Endothelial cell (in vitro differentiated cells): ENCODE data around the gene PEX10. TPM values are rescaled to one million over a fixed set of nuclear protein-coding genes. Genes with fewer than 3 reads are reported as not detected.

Source experiments
- DNase-seq: peaks from one replicate; pipeline ENCODE4 v3.0.0; 2021; ENCODE audit warnings: low spot score
- H3K27ac Mint-ChIP-seq: one replicate; pipeline ENCODE4 v1.8.0; 2021; ENCODE audit warnings: mixed read lengths, inconsistent platforms; ENCODE audit not compliant: unreplicated experiment
- H3K27me3 Mint-ChIP-seq: one replicate; pipeline ENCODE4 v1.8.0; 2021; ENCODE audit warnings: mild to moderate bottlenecking, moderate library complexity, mixed read lengths, inconsistent platforms; ENCODE audit not compliant: unreplicated experiment
- H3K36me3 Mint-ChIP-seq: one replicate; pipeline ENCODE4 v1.8.0; 2021; ENCODE audit warnings: mild to moderate bottlenecking, low read depth, mixed read lengths, inconsistent platforms; ENCODE audit not compliant: unreplicated experiment
- H3K4me1 Mint-ChIP-seq: one replicate; pipeline ENCODE4 v1.8.0; 2021; ENCODE audit warnings: mild to moderate bottlenecking, mixed read lengths, inconsistent platforms; ENCODE audit not compliant: unreplicated experiment
- H3K4me3 Mint-ChIP-seq: one replicate; pipeline ENCODE4 v1.8.0; 2021; ENCODE audit warnings: mild to moderate bottlenecking, mixed read lengths, inconsistent platforms; ENCODE audit not compliant: unreplicated experiment
- H3K9me3 Mint-ChIP-seq: one replicate; pipeline ENCODE4 v1.8.0; 2021; ENCODE audit warnings: mixed read lengths, inconsistent platforms; ENCODE audit not compliant: unreplicated experiment
- total RNA-seq: library from RNA; stranded (reverse); fragmentation: NEBNext Ultra II Directional; extraction: Animal tissue kit (Norgen Biotek cat#: 25700); gene quantifications from one replicate; pipeline ENCODE4 v1.2.1, GENCODE V29; 2021; ENCODE audit not compliant: unreplicated experiment
- TF ChIP-seq, protein P1 (sequence below): fragments of 200-600 bp; sonication (generic); IDR thresholded peaks from one replicate; pipeline ENCODE4 v1.5.0; 2021; ENCODE audit warnings: antibody characterized with exemption; ENCODE audit not compliant: unreplicated experiment

PEX10 gene
- total RNA-seq, 1 donor from 2014 or later, result 25.4 TPM

DNA sequence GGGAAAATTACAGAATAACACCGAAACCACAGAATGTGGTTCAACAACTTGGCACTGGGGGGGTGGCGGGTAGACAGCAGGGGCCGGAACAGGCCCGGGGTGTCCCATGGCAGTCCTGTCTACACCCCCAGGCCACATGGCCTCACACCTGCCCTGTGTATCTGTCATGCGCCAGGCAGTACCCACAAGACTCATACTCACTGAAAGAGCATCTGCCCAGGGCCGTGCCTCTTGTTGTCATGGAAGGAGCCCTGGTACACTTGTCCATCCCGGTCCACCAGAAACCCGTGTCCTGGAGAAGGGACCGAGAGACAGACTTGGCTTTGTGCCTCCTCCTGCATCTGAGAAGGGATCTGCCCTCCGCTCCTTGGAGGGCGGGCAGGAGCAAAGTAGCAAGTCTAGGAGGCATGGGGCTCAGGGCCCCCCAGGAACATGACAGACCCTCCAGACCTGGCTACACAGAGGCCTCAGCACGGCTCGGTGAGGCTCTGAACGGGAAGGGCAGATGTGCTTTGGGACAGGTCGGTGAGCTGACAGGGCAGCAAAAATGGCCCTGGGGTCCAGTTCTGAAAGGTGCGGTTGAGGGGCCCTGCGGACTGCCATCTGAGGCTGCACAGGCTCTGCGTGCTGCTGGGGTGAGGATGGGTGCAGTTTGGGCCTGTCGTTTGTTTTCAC is 26.6 kb downstream of the PEX10 start:
- Mint-ChIP-seq H3K4me3 (no peak overlapping the region), H3K4me1 (no peaks in the 10 kb centered on the region), H3K27me3 (peaks cover 3% of the 10 kb centered on the region), H3K9me3 (no peaks in the 10 kb centered on the region), H3K36me3 (peaks cover 3% of the 10 kb centered on the region), H3K27ac (no peak overlapping the region)
- no peak for DNase-seq
- TF ChIP-seq, protein P1, sequence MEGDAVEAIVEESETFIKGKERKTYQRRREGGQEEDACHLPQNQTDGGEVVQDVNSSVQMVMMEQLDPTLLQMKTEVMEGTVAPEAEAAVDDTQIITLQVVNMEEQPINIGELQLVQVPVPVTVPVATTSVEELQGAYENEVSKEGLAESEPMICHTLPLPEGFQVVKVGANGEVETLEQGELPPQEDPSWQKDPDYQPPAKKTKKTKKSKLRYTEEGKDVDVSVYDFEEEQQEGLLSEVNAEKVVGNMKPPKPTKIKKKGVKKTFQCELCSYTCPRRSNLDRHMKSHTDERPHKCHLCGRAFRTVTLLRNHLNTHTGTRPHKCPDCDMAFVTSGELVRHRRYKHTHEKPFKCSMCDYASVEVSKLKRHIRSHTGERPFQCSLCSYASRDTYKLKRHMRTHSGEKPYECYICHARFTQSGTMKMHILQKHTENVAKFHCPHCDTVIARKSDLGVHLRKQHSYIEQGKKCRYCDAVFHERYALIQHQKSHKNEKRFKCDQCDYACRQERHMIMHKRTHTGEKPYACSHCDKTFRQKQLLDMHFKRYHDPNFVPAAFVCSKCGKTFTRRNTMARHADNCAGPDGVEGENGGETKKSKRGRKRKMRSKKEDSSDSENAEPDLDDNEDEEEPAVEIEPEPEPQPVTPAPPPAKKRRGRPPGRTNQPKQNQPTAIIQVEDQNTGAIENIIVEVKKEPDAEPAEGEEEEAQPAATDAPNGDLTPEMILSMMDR, result no peak

DNA sequence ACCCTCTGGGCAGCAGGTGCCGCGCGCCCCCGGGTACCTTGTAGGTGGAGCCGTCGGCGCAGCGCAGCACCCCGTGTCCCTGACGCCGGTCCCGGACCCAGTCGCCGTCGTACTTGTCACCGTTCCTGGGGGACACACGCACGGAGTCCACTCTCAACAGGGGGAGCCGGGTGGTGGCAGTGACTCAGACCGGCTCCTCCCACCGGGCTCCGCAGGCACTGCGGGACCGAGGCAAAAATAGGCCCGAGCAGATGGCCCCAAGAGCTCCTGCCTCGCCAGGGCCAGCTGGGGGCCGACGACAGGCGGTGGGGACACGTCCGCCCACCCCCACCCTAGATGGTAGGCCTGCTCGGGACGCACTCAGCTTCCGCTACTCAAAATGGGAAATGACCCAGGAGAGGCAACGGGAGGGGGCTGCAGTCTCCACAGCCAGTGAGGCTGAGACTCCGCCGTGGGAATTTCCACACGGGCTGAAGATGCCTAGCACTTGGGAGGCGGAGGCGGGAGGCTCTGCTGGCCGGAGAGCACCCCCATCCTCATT is 27.4 kb downstream of the PEX10 start:
- Mint-ChIP-seq H3K27ac (no peak overlapping the region), H3K4me3 (no peak overlapping the region), H3K36me3 (peaks cover 3% of the 10 kb centered on the region), H3K4me1 (no peaks in the 10 kb centered on the region), H3K9me3 (no peaks in the 10 kb centered on the region), H3K27me3 (peaks cover 3% of the 10 kb centered on the region)
- TF ChIP-seq, protein P1, result no peak
- no peak for DNase-seq

DNA sequence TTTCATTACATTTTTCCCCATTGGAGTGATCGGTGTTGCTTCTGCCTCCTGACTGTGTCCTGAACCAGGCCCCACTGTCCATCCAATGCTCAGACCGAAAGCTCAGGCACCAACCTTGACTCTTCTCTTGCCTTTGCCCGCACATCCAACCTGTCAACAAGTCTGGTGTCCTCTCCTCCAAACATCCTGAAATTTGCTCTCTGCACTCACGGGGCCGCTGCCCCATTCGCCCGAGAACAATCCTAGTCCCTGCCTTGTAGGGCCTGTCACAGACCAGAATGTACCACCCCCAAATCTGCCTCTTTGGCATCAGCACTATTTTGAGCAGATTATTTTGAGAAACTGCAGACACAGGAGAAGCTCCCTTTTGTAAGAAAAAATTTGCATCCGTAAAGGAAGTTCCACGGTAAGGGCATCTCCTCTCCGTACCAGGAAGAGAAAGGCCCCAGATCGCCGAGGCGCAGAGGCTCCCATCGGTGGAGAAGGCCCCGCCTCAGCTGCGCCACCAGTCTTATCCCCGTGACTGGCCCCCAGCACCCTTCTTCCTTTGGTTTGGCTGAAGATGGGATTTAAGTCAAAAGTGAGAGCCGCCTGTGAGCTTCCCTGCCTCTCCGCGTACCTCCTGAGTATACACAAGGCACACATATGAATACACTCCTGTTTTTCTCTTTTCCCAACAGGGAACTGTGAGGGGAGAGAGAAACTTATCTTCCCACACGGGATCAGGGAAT is 28.1 kb downstream of the PEX10 start:
- H3K36me3 Mint-ChIP-seq, result peaks cover 3% of the 10 kb centered on the region
- no peaks in the 10 kb centered on the region for H3K9me3 Mint-ChIP-seq
- H3K4me3 Mint-ChIP-seq, result no peak overlapping the region
- DNase-seq, result no peak
- TF ChIP-seq, protein P1, result no peak
- H3K27me3 Mint-ChIP-seq, result peaks cover 3% of the 10 kb centered on the region
- H3K4me1 Mint-ChIP-seq, result no peaks in the 10 kb centered on the region
- H3K27ac Mint-ChIP-seq, result no peak overlapping the region

DNA sequence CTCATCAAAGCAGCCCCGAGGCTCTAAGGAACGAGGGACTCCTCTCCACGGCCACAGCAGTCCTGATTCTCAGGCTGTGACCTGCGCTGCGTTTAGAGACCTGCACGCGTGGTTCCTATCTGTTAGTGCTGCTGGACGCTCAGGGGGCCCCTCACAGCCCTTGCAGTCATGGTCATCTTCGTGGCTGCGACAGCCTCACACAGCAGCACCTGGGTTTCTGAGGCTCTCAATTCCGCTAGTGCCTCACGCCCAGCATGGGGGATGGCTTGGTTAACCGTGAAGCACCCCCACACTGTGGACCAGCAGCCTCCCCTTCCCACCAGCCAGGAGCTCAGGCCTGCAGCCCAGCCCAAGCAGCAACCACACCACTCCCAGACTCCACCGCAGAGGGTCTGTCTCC is 28.8 kb downstream of the PEX10 start:
- Mint-ChIP-seq H3K9me3 (no peaks in the 10 kb centered on the region), H3K4me3 (no peak overlapping the region), H3K4me1 (no peaks in the 10 kb centered on the region), H3K36me3 (peaks cover 3% of the 10 kb centered on the region), H3K27ac (no peak overlapping the region), H3K27me3 (peaks cover 3% of the 10 kb centered on the region)
- no peak for DNase-seq
- TF ChIP-seq, protein P1, result no peak
